HG02642 (cell line): ENCODE measurements around the gene SCT.
"Not testable (repeated sequence)": the region's sequence is repeated elsewhere in the genome, so short reads cannot be mapped to it uniquely, and the experiment has no call there.

ENCODE experiments used
- ATAC-seq: cut with Tn5 transposase; IDR thresholded peaks from one replicate; pipeline ENCODE4 v1.9.1; 2021; ENCODE audit warnings: mild to moderate bottlenecking; ENCODE audit not compliant: unreplicated experiment, poor library complexity

Gene SCT

GRCh38 chr11:626475-627307 is at the start of gene SCT:
TSS of gene SCT (minus strand) at chr11:627181. CDS start at chr11:627143, 38 bp downstream.
- ATAC-seq = no peak

- ATAC-seq = no peak
Measured at GRCh38 chr11:674406-674805, 47.4 kb upstream of the SCT start.

GRCh38 chr11:673866-674265 is 46.9 kb upstream of the SCT start:
- ATAC-seq = no peak

- no peak for ATAC-seq
Measured at GRCh38 chr11:665704-666281, 38.8 kb upstream of the SCT start.

- ATAC-seq = no peak
Measured at GRCh38 chr11:665062-665703, 38.2 kb upstream of the SCT start.

- no peak for ATAC-seq
Measured at GRCh38 chr11:662689-663274, 35.8 kb upstream of the SCT start.

- ATAC-seq = no peak
Measured at GRCh38 chr11:660681-661444, 33.9 kb upstream of the SCT start.

GRCh38 chr11:660281-660680 is 33.3 kb upstream of the SCT start:
- ATAC-seq = no peak

GRCh38 chr11:659532-660085 is 32.6 kb upstream of the SCT start:
- ATAC-seq = no peak

GRCh38 chr11:657691-658126 is 30.7 kb upstream of the SCT start:
- ATAC-seq = no peak

- ATAC-seq = no peak
Measured at GRCh38 chr11:656866-657265, 29.9 kb upstream of the SCT start.

- ATAC-seq = no peak
Measured at GRCh38 chr11:656426-656825, 29.4 kb upstream of the SCT start.

GRCh38 chr11:655036-655726 is 28.2 kb upstream of the SCT start:
- no peak for ATAC-seq

- ATAC-seq = not testable (repeated sequence)
Measured at GRCh38 chr11:654444-654843, 27.5 kb upstream of the SCT start.

- ATAC-seq = no peak
Measured at GRCh38 chr11:653837-654236, 26.9 kb upstream of the SCT start.

- not testable (repeated sequence) for ATAC-seq
Measured at GRCh38 chr11:653136-653535, 26.2 kb upstream of the SCT start.

- ATAC-seq = no peak
Measured at GRCh38 chr11:650482-650881, 23.5 kb upstream of the SCT start.

GRCh38 chr11:647672-648158 is 20.7 kb upstream of the SCT start:
- not testable (repeated sequence) for ATAC-seq

- no peak for ATAC-seq
Measured at GRCh38 chr11:646214-646613, 19.2 kb upstream of the SCT start.
